Stimulated activated CD8-positive, alpha-beta memory T cell treated with anti-CD3 and anti-CD28 coated beads, Interleukin-7, amount 100 ng/mL, for 1 hour (primary cell): ENCODE measurements around the gene PSMD14.

Experiments
- DNase-seq, 2 donors: peaks; one replicate each; pipeline ENCODE4 v3.0.0-alpha.2; 2020; ENCODE audit warnings: low read depth in 2 of 2

PSMD14 gene

GRCh38 chr2:161448431-161448830, 140.2 kb downstream of the PSMD14 start:
- DNase-seq, result no peak
